PFSK-1 (cell line): ENCODE results near the gene FAM78B.

Experiments used
- POLR2AphosphoS5 ChIP-seq: IDR thresholded peaks from 2 replicates; pipeline ENCODE4 v1.6.1; 2012; ENCODE audit warnings: low read depth, mild to moderate bottlenecking, control low read depth, low read length, moderate library complexity
- SIN3A ChIP-seq: IDR thresholded peaks from 2 replicates; pipeline ENCODE4 v1.6.1; 2012; ENCODE audit warnings: mild to moderate bottlenecking, low read length, moderate library complexity, borderline replicate concordance; ENCODE audit not compliant: insufficient read depth
- TAF1 ChIP-seq: IDR thresholded peaks from 2 replicates; pipeline ENCODE4 v1.6.1; 2012; ENCODE audit warnings: low read length, control low read depth, borderline replicate concordance; ENCODE audit not compliant: insufficient read depth

GRCh38 chr1:166090244-166090643 lies 76.6 kb downstream of the FAM78B start:
- TF ChIP-seq POLR2AphosphoS5 (no peak), SIN3A (no peak), TAF1 (no peak)
